GM12872 (cell line): Measurements from ENCODE around the gene TRPC4.

Experiments used
- CTCF ChIP-seq: IDR thresholded peaks from 3 replicates; pipeline ENCODE4 v1.5.1; 2011; ENCODE audit warnings: low read depth, mild to moderate bottlenecking, low read length, moderate library complexity; ENCODE audit not compliant: insufficient read depth

TRPC4 gene

GRCh38 chr13:37816276-37816675 is 53.3 kb downstream of the TRPC4 start:
- no peak for TF ChIP-seq CTCF

- TF ChIP-seq CTCF = no peak
Observed at GRCh38 chr13:37811441-37811840, 58.1 kb downstream of the TRPC4 start.

- no peak for TF ChIP-seq CTCF
Observed at GRCh38 chr13:37806666-37807065, 62.9 kb downstream of the TRPC4 start.

GRCh38 chr13:37797631-37798030 is 71.9 kb downstream of the TRPC4 start:
- TF ChIP-seq CTCF = no peak

- no peak for TF ChIP-seq CTCF
Observed at GRCh38 chr13:37795326-37795725, 74.2 kb downstream of the TRPC4 start.

- TF ChIP-seq CTCF = no peak
Observed at GRCh38 chr13:37791699-37792098, 77.9 kb downstream of the TRPC4 start.

- TF ChIP-seq CTCF = no peak
Observed at GRCh38 chr13:37788346-37788745, 81.2 kb downstream of the TRPC4 start.

DNA sequence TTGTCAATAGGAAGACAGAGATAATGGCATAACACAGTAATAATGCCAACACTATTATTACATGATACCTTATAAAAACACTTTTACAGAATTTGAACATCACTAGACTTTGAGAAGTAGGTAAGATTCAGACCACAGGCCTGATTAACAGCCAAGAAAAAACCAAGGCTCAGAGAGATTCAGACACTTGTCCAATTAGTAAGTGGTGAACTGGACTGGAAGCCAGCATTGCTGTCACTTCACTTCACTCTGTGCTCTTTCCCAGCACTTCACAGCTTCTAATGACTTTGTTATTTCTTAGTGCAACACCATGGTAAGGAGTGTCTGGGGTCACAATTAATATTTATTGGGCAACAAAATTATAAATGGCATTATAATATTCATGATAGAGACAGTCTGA is 91.9 kb downstream of the TRPC4 start:
- no peak for TF ChIP-seq CTCF
